HEK293T (cell line): Measurements from ENCODE around the gene UMAD1.

Source experiments
- CTCF ChIA-PET: fragments of 350-600 bp; formaldehyde crosslinking; extraction: SDS; loops from one replicate; lab custom pipeline; 2021; ENCODE audit warnings: antibody characterized with exemption, inconsistent platforms; lab: Yijun Ruan, JAX
- POLR2A ChIA-PET: fragments of 350-600 bp; formaldehyde crosslinking; extraction: SDS; loops from one replicate; lab custom pipeline; 2020; ENCODE audit warnings: antibody characterized with exemption, inconsistent platforms; lab: Yijun Ruan, JAX
- DNase-seq: peaks from one replicate; pipeline ENCODE4 v3.0.0; 2012; ENCODE audit warnings: mixed read lengths; ENCODE audit errors: extremely low spot score
- ARNT ChIP-seq: fragments of 450-650 bp; IDR thresholded peaks from 2 replicates; pipeline ENCODE4 v1.6.1; 2017; ENCODE audit warnings: mild to moderate bottlenecking
- BHLHE40 ChIP-seq: fragments of 450-650 bp; IDR thresholded peaks from 2 replicates; pipeline ENCODE4 v1.6.1; 2016; ENCODE audit warnings: mild to moderate bottlenecking, moderate library complexity, borderline replicate concordance
- CTBP1 ChIP-seq: fragments of 450-650 bp; IDR thresholded peaks from 2 replicates; pipeline ENCODE4 v1.6.1; 2016; ENCODE audit warnings: borderline replicate concordance
- ELF4 ChIP-seq: fragments of 450-650 bp; IDR thresholded peaks from 2 replicates; pipeline ENCODE4 v1.6.1; 2017; ENCODE audit warnings: antibody characterized with exemption
- FOXA1 ChIP-seq: fragments of 450-650 bp; IDR thresholded peaks from 2 replicates; pipeline ENCODE4 v1.6.1; 2016; ENCODE audit warnings: mild to moderate bottlenecking
- FOXK2 ChIP-seq: fragments of 450-650 bp; IDR thresholded peaks from 2 replicates; pipeline ENCODE4 v1.6.1; 2016; ENCODE audit warnings: mild to moderate bottlenecking
- FOXM1 ChIP-seq: fragments of 450-650 bp; IDR thresholded peaks from 2 replicates; pipeline ENCODE4 v1.6.1; 2017; ENCODE audit warnings: mild to moderate bottlenecking, borderline replicate concordance
- HDGF ChIP-seq: fragments of 450-650 bp; IDR thresholded peaks from 2 replicates; pipeline ENCODE4 v1.6.1; 2017; ENCODE audit warnings: antibody characterized with exemption, borderline replicate concordance
- L3MBTL2 ChIP-seq: fragments of 450-650 bp; conservative IDR thresholded peaks from 2 replicates; pipeline ENCODE4 v1.6.1; 2016; ENCODE audit warnings: mild to moderate bottlenecking
- LEF1 ChIP-seq: fragments of 450-650 bp; IDR thresholded peaks from 2 replicates; pipeline ENCODE4 v1.6.1; 2017; ENCODE audit warnings: mild to moderate bottlenecking, borderline replicate concordance
- NFRKB ChIP-seq: fragments of 450-650 bp; IDR thresholded peaks from 2 replicates; pipeline ENCODE4 v1.6.1; 2016; ENCODE audit warnings: mild to moderate bottlenecking, moderate library complexity
- SP1 ChIP-seq: fragments of 450-650 bp; IDR thresholded peaks from 2 replicates; pipeline ENCODE4 v1.6.1; 2017
- SUZ12 ChIP-seq: fragments of 450-650 bp; IDR thresholded peaks from 2 replicates; pipeline ENCODE4 v1.6.1; 2016; ENCODE audit warnings: mild to moderate bottlenecking
- TARDBP ChIP-seq: fragments of 450-650 bp; IDR thresholded peaks from 2 replicates; pipeline ENCODE4 v1.6.1; 2016
- ZNF384 ChIP-seq: fragments of 450-650 bp; IDR thresholded peaks from 2 replicates; pipeline ENCODE4 v1.6.1; 2016
- TF ChIP-seq, protein P1 (sequence below): fragments of 450-650 bp; IDR thresholded peaks from 2 replicates; pipeline ENCODE4 v1.6.1; 2016

The UMAD1 gene

DNA sequence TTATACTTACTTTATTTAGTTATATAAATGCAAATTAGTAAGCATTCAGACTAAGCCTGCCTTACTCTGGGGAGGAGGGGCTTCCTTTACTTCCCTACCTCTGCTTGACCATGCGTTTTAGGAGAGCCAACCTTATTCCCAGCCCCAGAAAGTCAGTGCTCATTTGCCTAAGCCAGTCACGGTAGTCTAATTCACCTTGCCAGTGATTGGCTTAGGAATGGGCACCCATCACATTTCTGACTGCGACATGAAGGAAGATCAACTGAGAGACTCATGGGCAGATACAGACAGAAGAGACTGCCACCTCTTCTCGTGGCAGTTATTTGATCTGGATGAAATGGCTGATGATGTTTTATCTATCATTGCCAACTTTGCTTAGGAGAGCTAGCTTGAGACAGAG lies 48.4 kb downstream of the UMAD1 start:
- CTCF ChIA-PET: interaction anchor here (1.6 kb wide), 1 partner anchor 8 kb away, joined by 6 read pairs; no protein-coding TSS in a partner anchor

GRCh38 chr7:7693881-7694280 lies 53.3 kb downstream of the UMAD1 start:
- DNase-seq: no peak
- ChIA-PET CTCF (no interaction called here), POLR2A (no interaction called here)
- TF ChIP-seq HDGF (no peak), ELF4 (no peak), ZNF384 (no peak), FOXM1 (no peak), SP1 (no peak), FOXA1 (no peak), L3MBTL2 (no peak), BHLHE40 (no peak), SUZ12 (no peak), ARNT (no peak), TARDBP (no peak), LEF1 (no peak), NFRKB (no peak), CTBP1 (no peak), FOXK2 (no peak)
- TF ChIP-seq, protein P1, sequence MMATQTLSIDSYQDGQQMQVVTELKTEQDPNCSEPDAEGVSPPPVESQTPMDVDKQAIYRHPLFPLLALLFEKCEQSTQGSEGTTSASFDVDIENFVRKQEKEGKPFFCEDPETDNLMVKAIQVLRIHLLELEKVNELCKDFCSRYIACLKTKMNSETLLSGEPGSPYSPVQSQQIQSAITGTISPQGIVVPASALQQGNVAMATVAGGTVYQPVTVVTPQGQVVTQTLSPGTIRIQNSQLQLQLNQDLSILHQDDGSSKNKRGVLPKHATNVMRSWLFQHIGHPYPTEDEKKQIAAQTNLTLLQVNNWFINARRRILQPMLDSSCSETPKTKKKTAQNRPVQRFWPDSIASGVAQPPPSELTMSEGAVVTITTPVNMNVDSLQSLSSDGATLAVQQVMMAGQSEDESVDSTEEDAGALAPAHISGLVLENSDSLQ: no peak

More for the DNA sequence above, 48.4 kb downstream of the UMAD1 start:
- no peak for DNase-seq
- POLR2A ChIA-PET: no interaction called here
- TF ChIP-seq ARNT (no peak), FOXM1 (no peak), BHLHE40 (no peak), CTBP1 (no peak), SUZ12 (no peak), ELF4 (no peak)

DNA sequence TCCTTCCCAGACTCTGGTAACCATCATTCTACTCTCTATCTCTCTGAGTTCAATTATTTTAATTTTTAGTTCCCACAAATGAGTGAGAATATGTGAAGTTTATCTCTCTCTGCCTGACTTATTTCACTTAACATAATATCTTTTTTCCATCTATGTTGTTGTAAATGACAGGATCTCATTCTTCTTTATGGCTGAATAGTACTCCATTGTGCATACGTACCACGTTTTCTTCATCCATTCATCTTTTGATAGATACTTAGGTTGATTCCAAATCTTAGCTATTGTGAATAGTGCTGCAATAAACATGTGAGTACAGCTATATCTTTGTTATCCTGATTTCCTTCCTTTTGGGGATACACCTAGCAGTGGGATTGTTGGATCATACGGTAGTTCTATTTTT lies 54.0 kb downstream of the UMAD1 start:
- POLR2A ChIA-PET: no interaction called here
- no peak for DNase-seq
- TF ChIP-seq ARNT (no peak), FOXA1 (no peak), FOXM1 (no peak), SP1 (no peak), BHLHE40 (no peak), TARDBP (no peak), CTBP1 (no peak), L3MBTL2 (no peak), NFRKB (no peak), SUZ12 (no peak), FOXK2 (no peak)
- TF ChIP-seq, protein P1: no peak
- CTCF ChIA-PET: interaction anchor here (0.6 kb wide), 1 partner anchor 13 kb away, joined by 3 read pairs; no protein-coding TSS in a partner anchor

DNA sequence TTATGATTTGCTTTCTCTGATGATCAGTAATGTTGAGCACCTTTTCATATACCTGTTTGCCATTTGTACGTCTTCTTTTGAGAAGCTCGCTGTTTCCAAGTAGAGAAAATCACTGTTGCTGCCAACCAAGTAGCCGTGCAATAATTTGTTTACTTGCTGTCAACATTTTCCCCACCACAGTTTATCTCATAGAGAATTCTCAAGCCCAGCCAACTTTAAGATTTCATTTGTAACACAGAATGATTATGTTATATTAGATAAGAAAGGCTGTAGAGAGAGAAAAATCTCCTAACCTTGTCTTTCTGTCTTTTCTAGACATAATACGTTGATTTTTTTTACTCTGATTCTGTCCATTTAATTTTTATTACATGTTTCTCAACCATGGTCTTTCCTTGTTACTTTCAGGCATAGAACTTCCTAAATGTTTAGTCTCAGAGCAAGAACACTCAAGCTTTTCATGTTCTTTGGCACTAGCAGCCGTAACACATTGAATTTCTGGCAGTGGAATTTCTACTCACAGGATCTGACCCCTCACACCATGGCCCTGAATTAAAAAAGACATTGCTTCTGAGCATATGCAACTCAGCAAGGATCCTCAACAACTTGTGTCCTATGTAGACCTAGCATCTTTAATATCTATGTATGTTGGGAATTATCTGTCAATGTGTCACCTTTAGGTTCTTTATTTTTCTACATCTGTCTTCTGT lies 54.7 kb downstream of the UMAD1 start:
- ChIA-PET POLR2A (no interaction called here), CTCF (no interaction called here)
- no peak for DNase-seq
- no peak for TF ChIP-seq FOXA1
- no peak for TF ChIP-seq L3MBTL2
- TF ChIP-seq LEF1: no peak
- TF ChIP-seq ELF4: no peak
- TF ChIP-seq FOXM1: no peak
- no peak for TF ChIP-seq HDGF
- TF ChIP-seq FOXK2: no peak
- TF ChIP-seq BHLHE40: no peak
- TF ChIP-seq NFRKB: no peak
- TF ChIP-seq CTBP1: no peak
- no peak for TF ChIP-seq TARDBP
- TF ChIP-seq SUZ12: no peak
- TF ChIP-seq ARNT: no peak
- TF ChIP-seq ZNF384: no peak

DNA sequence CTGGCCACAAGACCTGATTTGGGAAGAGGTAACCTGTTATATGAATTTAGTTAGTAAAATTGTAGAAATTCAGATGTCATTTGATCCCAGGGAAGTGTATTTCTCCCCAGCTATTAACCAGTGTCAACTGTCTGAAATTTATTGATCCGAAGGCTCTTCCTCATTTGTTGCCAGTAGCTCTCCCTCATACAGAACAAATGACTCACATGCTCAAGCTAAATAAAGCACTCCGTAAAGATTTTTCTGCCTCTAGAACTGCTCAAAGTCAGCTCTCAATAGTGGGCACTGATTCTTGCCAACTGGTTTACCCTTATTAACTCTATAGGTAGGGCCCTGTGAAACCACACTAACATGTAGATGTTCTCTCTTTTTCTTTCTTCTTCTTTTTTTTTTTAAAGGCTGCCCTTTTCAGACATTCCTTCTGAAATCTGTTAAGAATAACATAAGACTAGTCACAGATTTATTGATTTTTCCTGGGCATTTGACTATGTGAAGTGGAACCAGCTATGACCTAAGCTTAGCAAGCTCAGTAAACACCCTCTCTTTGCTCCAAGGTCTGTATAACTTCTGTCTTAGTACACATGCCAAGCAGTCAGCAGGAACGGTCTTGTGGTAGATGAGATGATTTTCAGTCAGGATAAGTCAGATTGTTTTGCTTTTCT lies 56.0 kb downstream of the UMAD1 start:
- no peak for TF ChIP-seq FOXM1
- TF ChIP-seq L3MBTL2: no peak
- TF ChIP-seq, protein P1: no peak
- TF ChIP-seq LEF1: no peak
- TF ChIP-seq SP1: no peak
- TF ChIP-seq ELF4: no peak
- TF ChIP-seq ZNF384: no peak
- no peak for TF ChIP-seq TARDBP
- TF ChIP-seq BHLHE40: no peak
- no peak for TF ChIP-seq ARNT
- no peak for TF ChIP-seq HDGF
- TF ChIP-seq NFRKB: no peak
- no peak for TF ChIP-seq CTBP1
- TF ChIP-seq SUZ12: no peak
- no peak for TF ChIP-seq FOXK2
- no peak for TF ChIP-seq FOXA1

More for the DNA sequence above, 56.0 kb downstream of the UMAD1 start:
- CTCF ChIA-PET: no interaction called here
- POLR2A ChIA-PET: interaction anchor here (0.5 kb wide), 1 partner anchor 23 kb away, joined by 3 read pairs; no protein-coding TSS in a partner anchor
- no peak for DNase-seq
